Measurements from ENCODE around the gene COG7.
"Not testable (repeated sequence)": the region's sequence is repeated elsewhere in the genome, so short reads cannot be mapped to it uniquely, and the experiment has no call there.

The COG7 gene

DNA sequence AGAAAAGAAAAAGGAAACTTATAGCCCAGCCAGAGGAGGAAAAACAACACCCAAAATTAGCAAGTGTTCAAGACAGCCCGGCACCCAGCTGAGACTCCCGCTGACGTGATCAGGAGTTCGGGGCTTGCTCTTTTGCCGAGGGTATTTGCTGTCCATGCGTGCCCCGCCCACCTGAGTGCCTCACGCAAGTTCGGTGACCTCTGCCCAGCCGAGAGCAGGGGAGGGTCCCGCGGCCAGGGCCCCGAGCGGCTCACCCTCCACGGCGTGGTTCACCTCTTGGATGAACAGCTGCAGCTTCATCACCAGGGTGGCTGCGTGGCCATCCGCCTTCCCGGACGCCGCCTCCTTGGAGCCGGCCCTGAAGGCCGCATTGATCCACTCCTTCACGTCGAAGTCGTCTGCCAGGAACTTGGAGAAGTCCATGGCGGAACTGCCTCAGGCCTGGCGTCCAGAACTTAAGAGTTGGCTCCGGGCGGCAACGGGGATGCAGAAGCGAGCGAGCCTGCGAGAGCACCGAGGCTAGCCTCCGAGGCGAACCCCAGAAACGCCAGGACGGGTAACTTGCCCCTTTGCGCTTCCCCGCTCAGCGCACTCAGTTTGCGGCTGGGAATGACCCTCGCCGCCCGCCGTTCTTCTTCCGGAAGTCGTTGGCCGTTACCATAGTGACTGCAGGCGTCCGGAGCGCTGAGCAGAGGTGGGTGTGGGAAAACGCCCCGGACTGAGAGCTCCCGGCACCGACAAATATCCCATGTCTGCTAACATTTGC lies at the start of gene COG7:
TSS of gene COG7 (minus strand) at position 618 of the 766 bp plus-strand sequence. CDS start at position 423, 195 bp downstream.
- peak; percentile 77 for DNase-seq (ENCODE audit: low spot score)

- no peak for DNase-seq (ENCODE audit: low spot score)
Observed at GRCh38 chr16:23502466-23502865, 49.5 kb upstream of the COG7 start.

- no peak for DNase-seq (ENCODE audit: low spot score)
Observed at GRCh38 chr16:23501291-23501690, 48.3 kb upstream of the COG7 start.

DNA sequence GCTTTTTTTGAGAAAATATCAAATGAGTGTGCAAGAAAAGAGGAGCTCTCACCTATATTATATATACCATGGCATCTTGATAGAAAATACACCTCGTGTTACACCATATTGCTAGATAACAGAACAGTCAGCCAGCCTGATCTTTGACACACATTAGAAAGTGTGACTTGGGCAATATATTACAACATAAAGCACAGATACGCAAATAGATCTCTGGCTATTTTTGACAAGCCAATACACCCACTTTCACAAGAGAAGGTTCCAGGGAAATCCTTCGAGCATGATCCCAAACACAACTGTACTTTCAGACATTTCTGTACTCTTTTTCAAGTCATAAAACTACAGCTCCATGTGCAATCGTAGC lies 47.9 kb upstream of the COG7 start:
- no peak for DNase-seq (ENCODE audit: low spot score)

DNA sequence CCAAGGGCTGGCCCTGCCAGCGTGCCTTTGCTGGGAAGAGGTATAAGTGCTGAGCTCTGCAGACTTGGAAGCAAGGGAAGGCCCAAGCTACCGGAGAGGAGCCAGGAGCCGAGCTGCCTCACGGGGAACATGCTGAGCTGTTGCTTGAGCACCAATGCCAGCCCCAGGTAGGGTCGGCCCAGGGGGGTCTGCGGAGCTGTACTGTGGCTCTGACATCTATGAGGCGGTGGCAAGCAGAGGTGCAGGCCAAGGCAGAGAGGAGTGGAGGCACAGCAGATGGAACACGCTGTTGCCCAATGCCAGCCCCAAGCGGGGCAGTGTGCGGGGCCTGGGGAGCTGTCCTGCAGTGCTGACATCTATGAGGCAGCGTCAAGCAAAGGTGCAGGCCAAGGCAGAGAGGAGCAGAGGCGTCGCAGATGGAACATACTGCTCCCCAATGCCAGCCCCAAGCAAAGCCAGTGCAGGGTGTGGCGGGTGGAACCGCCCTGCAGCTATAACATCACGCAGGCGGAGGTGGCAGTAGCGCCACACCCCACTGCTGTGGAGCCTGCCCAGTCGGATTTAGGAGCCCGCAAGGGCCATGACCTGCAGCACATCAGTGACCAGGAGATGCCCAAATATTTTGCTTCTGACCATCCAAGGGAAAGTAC lies 47.3 kb upstream of the COG7 start:
- DNase-seq (ENCODE audit: low spot score): no peak

DNA sequence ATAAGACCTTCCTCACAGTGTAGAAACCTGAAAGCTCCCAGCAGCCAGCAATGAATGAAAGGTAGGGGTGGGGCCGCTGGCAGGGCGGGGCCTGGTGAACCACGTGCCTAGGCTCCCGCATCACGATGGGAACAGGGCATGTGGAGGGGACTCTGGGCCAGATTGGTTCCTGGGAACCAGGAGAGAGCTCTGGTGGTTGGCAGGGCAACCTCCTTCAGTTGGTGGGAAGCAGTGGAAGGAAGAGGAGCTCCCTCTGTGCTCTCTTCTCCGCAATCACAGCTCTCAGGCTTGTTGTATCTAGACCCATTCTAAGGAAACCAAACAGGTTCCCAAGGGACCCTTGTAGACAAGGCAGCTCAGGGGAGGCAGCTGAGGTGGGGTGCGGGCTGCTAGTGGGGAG lies 46.8 kb upstream of the COG7 start:
- DNase-seq (ENCODE audit: low spot score): no peak

GRCh38 chr16:23498863-23499262 lies 45.9 kb upstream of the COG7 start:
- no peak for DNase-seq (ENCODE audit: low spot score)

DNA sequence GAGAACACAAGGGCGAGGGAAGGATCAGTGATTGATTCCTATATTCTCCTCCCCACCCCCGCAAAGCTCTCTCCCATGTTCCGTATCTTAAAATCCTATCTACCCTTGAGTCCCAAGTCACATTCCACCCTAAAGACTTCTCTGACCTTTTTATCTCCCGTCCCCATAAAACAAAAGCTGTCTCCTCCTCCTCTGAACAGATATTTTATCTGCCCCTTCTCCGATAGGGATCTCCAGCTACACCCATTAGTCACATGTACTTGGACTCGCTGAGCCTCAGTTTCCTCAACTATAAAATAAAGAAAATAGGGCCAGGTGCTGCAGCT lies 44.5 kb upstream of the COG7 start:
- DNase-seq (ENCODE audit: low spot score): no peak

- no peak for DNase-seq (ENCODE audit: low spot score)
Observed at GRCh38 chr16:23496821-23497542, 44.0 kb upstream of the COG7 start.

GRCh38 chr16:23495671-23496070 lies 42.7 kb upstream of the COG7 start:
- DNase-seq (ENCODE audit: low spot score): no peak

GRCh38 chr16:23494188-23494587 lies 41.2 kb upstream of the COG7 start:
- no peak for DNase-seq (ENCODE audit: low spot score)

- DNase-seq (ENCODE audit: low spot score): no peak
Observed at GRCh38 chr16:23491490-23492391, 38.8 kb upstream of the COG7 start.

- DNase-seq (ENCODE audit: low spot score): no peak
Observed at GRCh38 chr16:23486480-23486879, 33.5 kb upstream of the COG7 start.

- DNase-seq (ENCODE audit: low spot score): no peak
Observed at GRCh38 chr16:23485841-23486240, 32.9 kb upstream of the COG7 start.

DNA sequence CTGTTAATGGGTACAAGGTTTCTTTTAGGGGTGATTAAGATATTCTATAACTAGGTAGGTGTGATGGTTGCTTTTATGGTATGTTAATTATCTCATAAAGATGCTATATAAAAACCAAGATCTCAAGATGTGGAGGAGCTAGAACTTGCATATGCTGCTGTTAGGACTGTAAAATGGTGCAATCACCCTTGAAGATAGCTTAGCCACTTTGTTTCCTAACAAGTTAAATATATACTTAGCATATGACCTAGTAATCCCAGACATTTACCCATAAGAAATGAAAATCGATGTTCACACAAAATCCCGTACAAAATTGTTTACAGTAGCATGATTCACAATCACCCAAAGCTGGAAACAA lies 32.2 kb upstream of the COG7 start:
- no peak for DNase-seq (ENCODE audit: low spot score)

- DNase-seq (ENCODE audit: low spot score): no peak
Observed at GRCh38 chr16:23484510-23485256, 31.7 kb upstream of the COG7 start.

DNA sequence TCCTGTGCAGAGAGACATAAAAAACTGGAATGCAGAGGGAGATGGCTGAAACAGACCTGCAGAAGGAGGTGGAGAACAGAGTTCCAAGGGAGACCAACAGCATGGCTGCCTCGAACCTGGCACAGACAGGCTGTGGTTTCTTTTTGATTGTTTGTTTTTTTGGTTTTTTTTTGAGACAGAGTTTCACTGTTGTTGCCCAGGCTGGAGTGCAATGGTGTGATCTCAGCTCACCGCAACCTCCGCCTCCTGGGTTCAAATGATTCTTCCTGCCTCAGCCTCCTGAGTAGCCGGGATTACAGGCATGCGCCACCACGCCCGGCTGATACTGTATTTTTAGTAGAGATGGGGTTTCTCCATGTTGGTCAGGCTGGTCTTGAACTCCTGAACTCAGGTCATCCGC lies 30.5 kb upstream of the COG7 start:
- DNase-seq (ENCODE audit: low spot score): not testable (repeated sequence)

DNA sequence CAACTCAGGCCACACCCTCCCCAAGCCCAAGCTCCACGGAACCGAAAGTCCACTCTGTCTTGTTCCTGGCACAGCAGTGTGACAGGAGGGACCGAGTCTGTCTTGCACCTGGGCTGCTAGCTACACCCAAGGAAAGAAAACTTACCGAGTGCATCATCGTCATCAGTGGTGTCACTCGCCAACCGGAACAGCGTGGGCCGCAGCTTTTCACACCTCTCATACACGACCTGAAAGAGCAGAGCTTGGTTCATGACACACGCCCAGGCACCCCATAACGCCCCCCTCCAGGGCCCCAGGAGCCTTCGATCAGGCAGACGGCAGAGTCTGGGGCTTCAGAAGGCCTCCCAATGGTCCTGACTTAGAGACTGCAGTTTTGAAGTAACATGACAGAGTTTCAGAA lies 29.8 kb upstream of the COG7 start:
- DNase-seq (ENCODE audit: low spot score): no peak

DNA sequence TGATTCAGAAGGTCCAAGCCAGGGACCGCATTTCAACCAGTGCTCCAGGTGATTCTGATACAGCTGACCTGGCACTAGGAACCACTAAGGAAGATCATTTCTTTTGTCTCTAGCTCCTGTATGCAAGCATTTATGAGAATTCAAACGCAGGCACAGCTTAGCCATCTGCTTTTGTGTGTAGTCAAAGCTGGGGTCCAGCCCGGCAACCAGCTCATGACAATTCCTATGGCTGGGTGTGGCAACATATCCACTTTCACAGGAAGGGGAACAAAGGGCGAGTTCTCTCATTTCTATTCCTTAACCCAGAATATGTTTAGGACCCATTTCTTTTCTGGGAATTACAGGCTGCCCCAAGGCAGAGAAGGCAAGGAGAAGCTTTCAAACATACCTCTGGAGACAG lies 27.3 kb upstream of the COG7 start:
- DNase-seq (ENCODE audit: low spot score): no peak

DNA sequence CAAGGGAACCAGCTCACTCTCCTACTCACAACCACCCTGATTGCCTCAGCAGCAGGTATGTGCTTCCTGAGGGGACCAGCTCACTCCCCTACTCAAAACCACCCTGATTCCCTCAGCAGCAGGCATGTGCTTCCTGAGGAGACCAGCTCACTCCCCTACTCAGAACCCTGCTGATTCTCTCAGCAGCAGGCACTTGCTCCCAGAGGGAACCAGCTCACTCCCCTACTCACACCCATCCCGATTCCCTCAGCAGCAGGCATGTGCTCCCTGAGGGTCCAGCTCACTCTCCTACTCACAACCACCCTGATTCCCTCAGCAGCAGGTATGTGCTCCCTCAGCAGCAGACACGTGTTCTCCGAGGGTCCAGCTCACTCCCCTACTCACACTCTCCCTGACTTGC lies 26.1 kb upstream of the COG7 start:
- no peak for DNase-seq (ENCODE audit: low spot score)

DNA sequence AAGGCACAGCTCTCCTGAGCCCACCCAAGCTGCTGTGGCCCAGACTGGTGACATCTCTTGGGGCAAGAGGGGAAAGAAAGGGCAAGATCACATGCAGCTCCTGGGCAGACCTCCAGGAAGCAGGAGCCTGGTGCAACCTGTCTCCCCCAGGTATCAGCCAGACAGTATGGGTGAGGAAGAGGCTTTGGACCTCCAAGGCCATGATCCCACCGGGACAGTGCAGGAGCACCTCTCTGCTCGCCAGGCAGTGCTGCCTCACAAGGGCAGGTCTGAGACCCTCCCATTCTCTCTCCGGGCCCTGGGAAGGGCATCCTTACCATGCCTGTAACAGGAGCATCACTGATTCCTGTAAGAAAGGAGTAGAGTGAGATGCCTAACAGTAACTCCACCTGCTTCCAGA lies 25.6 kb upstream of the COG7 start:
- DNase-seq (ENCODE audit: low spot score): no peak

DNA sequence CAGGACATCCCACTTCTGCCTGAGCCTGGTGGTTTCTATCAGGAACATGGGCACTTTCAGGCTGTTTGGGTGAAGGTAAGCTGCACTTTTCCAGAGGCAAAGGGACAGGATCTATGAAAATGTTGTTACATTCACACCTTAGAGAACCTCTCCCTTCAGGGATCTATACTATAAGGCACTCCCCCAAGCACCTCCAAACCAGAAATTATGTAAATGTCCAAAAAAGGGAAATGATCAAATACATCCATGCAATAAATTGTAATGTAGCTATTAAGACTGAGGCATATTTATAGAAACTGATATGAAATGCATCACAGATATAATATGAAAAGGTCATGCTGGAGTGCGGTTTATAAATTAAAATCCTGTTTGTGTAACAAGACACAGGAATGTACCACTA lies 23.3 kb upstream of the COG7 start:
- DNase-seq (ENCODE audit: low spot score): no peak

All from SW480 (cell line).